Neuronal stem cell (in vitro differentiated cells): ENCODE data around the gene SERPINB1.
"Not testable (repeated sequence)": the region's sequence is repeated elsewhere in the genome, so short reads cannot be mapped to it uniquely, and the experiment has no call there.

ENCODE experiments used
- DNase-seq: peaks from one replicate; pipeline ENCODE4 v3.0.0-alpha.2; 2013; ENCODE audit warnings: low spot score
- H2AFZ ChIP-seq: one replicate; pipeline ENCODE4 v1.6.1; 2013; ENCODE audit warnings: mild to moderate bottlenecking, low read length, inconsistent platforms
- H2AK5ac ChIP-seq: 2 replicates; pipeline ENCODE4 v1.6.1; 2013; ENCODE audit warnings: low read depth, mild to moderate bottlenecking, inconsistent platforms, low read length, moderate library complexity, mixed read lengths
- H2BK120ac ChIP-seq: 2 replicates; pipeline ENCODE4 v1.6.1; 2013; ENCODE audit warnings: low read depth, mild to moderate bottlenecking, inconsistent platforms, low read length, moderate library complexity, mixed read lengths
- H2BK12ac ChIP-seq: one replicate; pipeline ENCODE4 v1.6.1; 2013; ENCODE audit warnings: low read length, inconsistent platforms
- H2BK15ac ChIP-seq: 2 replicates; pipeline ENCODE4 v1.6.1; 2013; ENCODE audit warnings: mild to moderate bottlenecking, low read length, inconsistent platforms, mixed read lengths
- H2BK5ac ChIP-seq: one replicate; pipeline ENCODE4 v1.6.1; 2013; ENCODE audit warnings: inconsistent platforms, mild to moderate bottlenecking, low read length, moderate library complexity
- H3K14ac ChIP-seq: one replicate; pipeline ENCODE4 v1.6.1; 2013; ENCODE audit warnings: low read length, inconsistent platforms
- H3K18ac ChIP-seq: 2 replicates; pipeline ENCODE4 v1.6.1; 2013; ENCODE audit warnings: low read length, inconsistent platforms
- H3K23ac ChIP-seq: 2 replicates; pipeline ENCODE4 v1.6.1; 2013; ENCODE audit warnings: low read depth, mild to moderate bottlenecking, mixed read lengths, low read length, inconsistent platforms; ENCODE audit not compliant: poor library complexity
- H3K27ac ChIP-seq: replicated peaks from 3 replicates; pipeline ENCODE4 v1.5.1; 2013; ENCODE audit warnings: low read length, inconsistent platforms
- H3K27me3 ChIP-seq, 3 experiments: 2 replicates each; pipeline ENCODE4 v1.6.1; 2013; ENCODE audit warnings: low read length in 3 of 3, mild to moderate bottlenecking in 2 of 3, inconsistent platforms in 1 of 3, low read depth in 1 of 3, mixed read lengths in 1 of 3, moderate library complexity in 1 of 3; ENCODE audit not compliant: control insufficient read depth in 3 of 3, insufficient read depth in 3 of 3
- H3K36me3 ChIP-seq, 2 donors: replicated peaks in 1 of 2; 2 replicates each; pipeline ENCODE4 v1.6.1; 2013; ENCODE audit warnings: low read length in 2 of 2; ENCODE audit not compliant: control insufficient read depth in 2 of 2, insufficient read depth in 2 of 2
- H3K4ac ChIP-seq: 2 replicates; pipeline ENCODE4 v1.6.1; 2013; ENCODE audit warnings: inconsistent platforms, mild to moderate bottlenecking, low read length, moderate library complexity
- H3K4me1 ChIP-seq, 2 donors: 1 replicate in 1 of 2; 2 replicates in 1 of 2; pipeline ENCODE4 v1.6.1; 2013; ENCODE audit warnings: low read length in 2 of 2, low read depth in 1 of 2; ENCODE audit not compliant: control insufficient read depth in 2 of 2, insufficient read depth in 1 of 2
- H3K4me2 ChIP-seq: one replicate; pipeline ENCODE4 v1.6.1; 2013; ENCODE audit warnings: mild to moderate bottlenecking, low read length, inconsistent platforms; ENCODE audit not compliant: insufficient read depth, poor library complexity, severe bottlenecking
- H3K4me3 ChIP-seq, 2 donors: 2 replicates each; pipeline ENCODE4 v1.5.1; 2013; ENCODE audit warnings: low read length in 2 of 2, mild to moderate bottlenecking in 2 of 2, inconsistent platforms in 1 of 2, moderate library complexity in 1 of 2
- H3K79me1 ChIP-seq: one replicate; pipeline ENCODE4 v1.6.1; 2013; ENCODE audit warnings: low read depth, mild to moderate bottlenecking, inconsistent platforms, low read length, moderate library complexity
- H3K9ac ChIP-seq: one replicate; pipeline ENCODE4 v1.6.1; 2013; ENCODE audit warnings: mild to moderate bottlenecking, low read depth, low read length, inconsistent platforms; ENCODE audit not compliant: poor library complexity
- H3K9me3 ChIP-seq, 2 donors: replicated peaks in 1 of 2; 2 replicates each; pipeline versions ENCODE3 to v1.6.1; 2013; ENCODE audit warnings: low read length in 2 of 2, mild to moderate bottlenecking in 2 of 2, inconsistent platforms in 1 of 2, low read depth in 1 of 2, mixed read lengths in 1 of 2, moderate library complexity in 1 of 2; ENCODE audit not compliant: control insufficient read depth in 2 of 2, insufficient read depth in 1 of 2
- H4K8ac ChIP-seq: one replicate; pipeline ENCODE4 v1.6.1; 2013; ENCODE audit warnings: low read depth, mild to moderate bottlenecking, inconsistent platforms, low read length, moderate library complexity
- H4K91ac ChIP-seq: one replicate; pipeline ENCODE4 v1.6.1; 2013; ENCODE audit warnings: low read length, low read depth, mild to moderate bottlenecking, inconsistent platforms; ENCODE audit not compliant: poor library complexity
- WGBS, 2 donors: extraction: QIAGEN DNeasy Blood & Tissue Kit; methylation state at CpG; one replicate each; pipeline ENCODE4 v1.1.7; 2013; ENCODE audit warnings: missing lambda C conversion rate in 2 of 2, mixed read lengths in 1 of 2; ENCODE audit not compliant: insufficient read length in 2 of 2, insufficient replicate concordance in 1 of 2; ENCODE audit errors: extremely low coverage in 2 of 2; 5-methylcytosine and 5-hydroxymethylcytosine counted together

Gene SERPINB1

DNA sequence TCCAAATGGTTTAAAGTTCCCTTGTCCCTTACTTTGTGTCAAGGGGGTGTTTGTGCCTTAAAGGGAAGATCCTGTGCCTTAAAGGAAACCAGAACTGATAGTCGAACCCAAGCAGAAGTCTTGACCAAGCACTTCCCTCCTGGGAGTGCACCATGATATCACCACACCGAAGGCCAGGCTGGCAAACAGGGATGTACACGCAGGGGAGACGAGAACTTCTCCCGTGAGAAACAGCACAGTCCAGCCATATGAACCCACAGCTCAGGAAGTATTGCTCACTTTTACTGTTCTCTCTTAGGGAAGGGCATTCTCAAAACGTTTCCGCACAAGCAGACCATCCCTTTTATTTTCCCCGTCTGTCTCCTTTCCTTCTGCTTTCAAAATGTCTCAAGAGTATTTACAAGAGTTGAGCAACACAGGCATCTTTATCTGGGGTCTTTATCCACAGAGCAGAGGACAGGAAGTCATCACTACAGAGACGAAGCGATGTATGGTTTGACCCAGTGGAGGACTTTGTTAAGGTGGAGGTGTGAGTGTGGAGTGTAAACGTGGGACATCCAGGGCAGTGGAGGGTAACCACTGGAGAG, 12.8 kb upstream of the SERPINB1 start:
- Histone ChIP-seq H3K4me2 (no peak overlapping the region), H3K14ac (no peak overlapping the region), H2BK12ac (no peak overlapping the region), H2BK120ac (no peak overlapping the region), H2AK5ac (no peak overlapping the region), H2BK5ac (no peak overlapping the region), H3K9me3 (no peaks in the 10 kb centered on the region), H2BK15ac (no peak overlapping the region), H3K27ac (peak overlapping the region; percentile 2), H3K9ac (no peak overlapping the region), H3K36me3 (no peaks in the 10 kb centered on the region), H3K79me1 (no peaks in the 10 kb centered on the region), H3K18ac (no peak overlapping the region), H3K4me1 (peaks cover 21 to 29% of the 10 kb centered on the region in 2 donors), H2AFZ (peak overlapping the region; percentile 78), H3K4me3 (no peak overlapping the region), H3K27me3 (no peaks in the 10 kb centered on the region), H4K8ac (no peak overlapping the region), H3K4ac (no peak overlapping the region), H3K23ac (no peak overlapping the region), H4K91ac (no peak overlapping the region)
- WGBS, 2 donors = no CpG with 5 or more reads among the region's 11 CpGs
- DNase-seq = no peak

DNA sequence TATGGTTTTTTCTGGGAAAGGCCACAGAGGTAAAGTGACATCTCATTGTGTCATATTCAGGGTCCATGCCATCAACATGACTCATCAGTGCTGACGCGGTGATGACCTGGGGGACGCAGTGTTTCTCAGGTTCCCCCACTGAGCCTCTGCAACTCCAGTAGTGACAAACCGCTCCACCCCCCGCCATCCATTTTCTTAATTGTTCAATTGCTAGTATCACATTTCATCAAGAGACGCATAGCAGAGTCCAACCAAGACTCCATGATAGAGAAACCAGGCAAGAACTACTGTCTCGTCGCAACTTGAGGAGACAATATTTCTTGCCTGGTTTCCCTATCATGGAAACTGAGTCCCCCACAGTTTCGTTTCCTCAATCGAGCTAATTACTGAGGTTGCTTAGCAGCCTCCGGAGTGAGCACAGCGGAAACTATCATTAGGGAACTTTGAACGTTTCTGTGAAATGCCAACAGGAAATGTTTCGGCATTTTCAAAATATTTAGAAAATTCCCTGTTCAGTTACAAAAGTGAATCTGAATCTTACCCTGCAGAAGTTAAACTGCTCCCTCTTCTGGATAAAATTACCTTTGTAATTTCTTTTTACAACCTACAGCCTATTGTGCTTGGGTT, 12.2 kb upstream of the SERPINB1 start:
- Histone ChIP-seq H3K18ac (no peak overlapping the region), H3K36me3 (no peaks in the 10 kb centered on the region), H3K23ac (no peak overlapping the region), H3K27ac (peak overlapping the region; percentile 7), H3K4me1 (peaks cover 21 to 29% of the 10 kb centered on the region in 2 donors), H2BK12ac (no peak overlapping the region), H2AFZ (peak overlapping the region; percentile 78), H2BK120ac (no peak overlapping the region), H3K4ac (no peak overlapping the region), H3K9ac (no peak overlapping the region), H2BK15ac (no peak overlapping the region), H3K4me2 (peak overlapping the region; percentile 26), H3K79me1 (no peaks in the 10 kb centered on the region), H4K8ac (no peak overlapping the region), H3K14ac (no peak overlapping the region), H3K9me3 (no peaks in the 10 kb centered on the region), H4K91ac (no peak overlapping the region), H2AK5ac (no peak overlapping the region), H3K4me3 (no peak overlapping the region), H3K27me3 (no peaks in the 10 kb centered on the region), H2BK5ac (no peak overlapping the region)
- DNase-seq = no peak
- WGBS, 2 donors = no CpG with 5 or more reads among the region's 14 CpGs

DNA sequence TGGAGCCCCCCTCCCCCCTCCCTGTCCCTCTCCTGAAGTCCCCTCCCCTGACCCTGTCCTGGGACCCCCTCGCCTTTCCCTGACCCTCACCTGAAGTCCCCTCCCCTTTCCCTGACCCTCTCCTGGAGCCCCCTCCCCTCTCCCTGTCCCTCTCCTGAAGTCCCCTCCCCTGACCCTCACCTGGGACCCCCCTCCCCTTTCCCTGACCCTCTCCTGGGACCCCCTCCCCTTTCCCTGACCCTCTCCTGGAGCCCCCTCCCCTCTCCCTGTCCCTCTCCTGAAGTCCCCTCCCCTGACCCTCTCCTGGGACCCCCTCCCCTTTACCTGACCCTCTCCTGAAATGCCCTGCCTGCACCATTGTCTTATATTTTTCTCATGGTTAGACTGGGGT, 11.7 kb upstream of the SERPINB1 start:
- H3K23ac ChIP-seq, H3K4me3 ChIP-seq, H3K27ac ChIP-seq: not testable (repeated sequence)

DNA sequence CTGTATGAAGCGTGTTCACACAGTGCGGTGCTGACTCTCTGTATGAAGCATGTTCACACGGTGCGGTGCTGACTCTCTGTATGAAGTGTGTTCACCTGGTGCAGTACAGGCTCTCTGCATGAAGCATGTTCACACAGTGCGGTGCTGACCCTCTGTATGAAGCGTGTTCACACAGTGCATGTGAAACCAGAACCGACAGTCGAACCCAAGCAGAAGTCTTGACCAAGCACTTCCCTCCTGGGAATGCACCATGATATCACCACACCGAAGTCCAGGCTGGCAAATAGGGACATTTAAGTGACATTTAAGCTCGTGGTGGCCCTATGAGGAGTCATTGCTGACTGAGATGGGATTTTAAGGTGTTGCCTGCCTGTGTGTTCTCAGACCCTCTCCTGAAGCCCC, 11.3 kb upstream of the SERPINB1 start:
- H3K4me3 ChIP-seq = no peak overlapping the region
- H3K27me3 ChIP-seq = no peaks in the 10 kb centered on the region
- H2AK5ac ChIP-seq = peak overlapping the region; percentile 7
- peak overlapping the region; percentile 35 for H3K18ac ChIP-seq
- WGBS, 2 donors = no CpG with 5 or more reads among the region's 10 CpGs
- no peak overlapping the region for H2BK15ac ChIP-seq
- peak overlapping the region; percentile 91 for H3K14ac ChIP-seq
- no peak overlapping the region for H4K91ac ChIP-seq
- no peak overlapping the region for H3K27ac ChIP-seq
- H3K4me2 ChIP-seq = no peak overlapping the region
- no peak overlapping the region for H2AFZ ChIP-seq
- H2BK5ac ChIP-seq = no peak overlapping the region
- H3K9me3 ChIP-seq = no peaks in the 10 kb centered on the region
- H2BK120ac ChIP-seq = no peak overlapping the region
- peak overlapping the region; percentile 2 for H2BK12ac ChIP-seq
- no peak for DNase-seq
- no peak overlapping the region for H3K23ac ChIP-seq
- no peak overlapping the region for H3K4ac ChIP-seq
- no peak overlapping the region for H3K9ac ChIP-seq
- no peaks in the 10 kb centered on the region for H3K36me3 ChIP-seq
- H4K8ac ChIP-seq = no peak overlapping the region
- no peaks in the 10 kb centered on the region for H3K79me1 ChIP-seq
- peaks cover 22% of the 10 kb centered on the region in 2 donors for H3K4me1 ChIP-seq

More for the DNA sequence above, 11.7 kb upstream of the SERPINB1 start:
- not testable (repeated sequence) for H2BK5ac ChIP-seq, H3K79me1 ChIP-seq, H2AFZ ChIP-seq, H4K91ac ChIP-seq, H3K9me3 ChIP-seq, H4K8ac ChIP-seq, H3K27me3 ChIP-seq, H3K36me3 ChIP-seq, DNase-seq, H2BK15ac ChIP-seq, H2BK12ac ChIP-seq, H2AK5ac ChIP-seq, H2BK120ac ChIP-seq, H3K4me2 ChIP-seq, H3K4ac ChIP-seq, H3K9ac ChIP-seq, H3K14ac ChIP-seq
- H3K4me1 ChIP-seq = peaks cover 23 to 24% of the 10 kb centered on the region in 2 donors
- peak overlapping the region; percentile 21 for H3K18ac ChIP-seq
- WGBS, 2 donors = no CpG with 5 or more reads among the region's 1 CpG
